ENCODE data around the gene CCT6A. TPM values are rescaled to one million over a fixed set of nuclear protein-coding genes. Genes with fewer than 3 reads are reported as not detected.

Gene CCT6A
- polyA plus RNA-seq, 1 donor: 243 TPM

Other genes starting within 250 kb of the CCT6A start
- not detected for gene SEPTIN14, start 189.0 kb upstream of the CCT6A start, polyA plus RNA-seq
- 4.2 TPM for gene ZNF713, start 164.3 kb upstream of the CCT6A start, polyA plus RNA-seq
- 15.3 TPM for gene MRPS17, start 99.9 kb upstream of the CCT6A start, polyA plus RNA-seq
- gene NIPSNAP2, start 87.2 kb upstream of the CCT6A start, polyA plus RNA-seq: 58.1 TPM
- 50.2 TPM for gene PSPH, start 321 bp upstream of the CCT6A start, polyA plus RNA-seq
- 215 TPM for gene SUMF2, start 12.5 kb downstream of the CCT6A start, polyA plus RNA-seq
- 2.1 TPM for gene PHKG1, start 41.2 kb downstream of the CCT6A start, polyA plus RNA-seq
- gene CHCHD2, start 54.7 kb downstream of the CCT6A start, polyA plus RNA-seq: 342 TPM
- 1.4 TPM for gene NUPR2, start 64.7 kb downstream of the CCT6A start, polyA plus RNA-seq